HG02981 (cell line): Measurements from ENCODE around the gene PBX3.
A peak's percentile ranks its signal among the peaks of the same experiment; 100 is the strongest.

Experiments
- ATAC-seq: cut with Tn5 transposase; IDR thresholded peaks from one replicate; pipeline ENCODE4 v1.9.1; 2021; ENCODE audit warnings: mild to moderate bottlenecking, moderate library complexity; ENCODE audit not compliant: unreplicated experiment

Gene PBX3

GRCh38 chr9:125820100-125820804 lies 73.1 kb downstream of the PBX3 start:
- ATAC-seq: no peak

GRCh38 chr9:125821078-125821477 lies 73.9 kb downstream of the PBX3 start:
- ATAC-seq: no peak

- no peak for ATAC-seq
These were observed 75.0 kb downstream of the PBX3 start for GRCh38 chr9:125822160-125822559.

GRCh38 chr9:125822902-125823301 lies 75.7 kb downstream of the PBX3 start:
- no peak for ATAC-seq

GRCh38 chr9:125823874-125824406 lies 76.8 kb downstream of the PBX3 start:
- ATAC-seq: peak; percentile 67

GRCh38 chr9:125825762-125826161 lies 78.6 kb downstream of the PBX3 start:
- no peak for ATAC-seq

- no peak for ATAC-seq
These were observed 79.7 kb downstream of the PBX3 start for GRCh38 chr9:125826850-125827249.

GRCh38 chr9:125829743-125830142 lies 82.6 kb downstream of the PBX3 start:
- peak; percentile 50 for ATAC-seq

- no peak for ATAC-seq
These were observed 83.9 kb downstream of the PBX3 start for GRCh38 chr9:125831054-125831453.

GRCh38 chr9:125831616-125832015 lies 84.4 kb downstream of the PBX3 start:
- no peak for ATAC-seq

GRCh38 chr9:125835655-125836054 lies 88.5 kb downstream of the PBX3 start:
- no peak for ATAC-seq

- ATAC-seq: no peak
These were observed 92.1 kb downstream of the PBX3 start for GRCh38 chr9:125839317-125839716.

GRCh38 chr9:125841444-125841843 lies 94.3 kb downstream of the PBX3 start:
- ATAC-seq: no peak

- no peak for ATAC-seq
These were observed 95.1 kb downstream of the PBX3 start for GRCh38 chr9:125842242-125842641.

- no peak for ATAC-seq
These were observed 96.5 kb downstream of the PBX3 start for GRCh38 chr9:125843646-125844045.

GRCh38 chr9:125844611-125845010 lies 97.4 kb downstream of the PBX3 start:
- no peak for ATAC-seq

- no peak for ATAC-seq
These were observed 98.2 kb downstream of the PBX3 start for GRCh38 chr9:125845271-125845808.

- no peak for ATAC-seq
These were observed 100.6 kb downstream of the PBX3 start for GRCh38 chr9:125847735-125848134.

- ATAC-seq: no peak
These were observed 103.0 kb downstream of the PBX3 start for GRCh38 chr9:125850106-125850632.

- ATAC-seq: no peak
These were observed 103.6 kb downstream of the PBX3 start for GRCh38 chr9:125850763-125851162.

GRCh38 chr9:125851979-125852378 lies 104.8 kb downstream of the PBX3 start:
- no peak for ATAC-seq

- no peak for ATAC-seq
These were observed 105.2 kb downstream of the PBX3 start for GRCh38 chr9:125852386-125852785.
